ENCODE data around the gene CNNM3. TPM values are rescaled to one million over a fixed set of nuclear protein-coding genes. Genes with fewer than 3 reads are reported as not detected.

CNNM3 gene
- polyA plus RNA-seq, 2 donors, result 3.8 to 3.9 TPM

- H3K4me3 ChIP-seq (ENCODE audit: low read depth in 1 of 2, low read length in 2 of 2), result no peak overlapping the region
- H3K4me1 ChIP-seq (ENCODE audit: control insufficient read depth in 2 of 2, insufficient read depth in 2 of 2, low read length in 1 of 2), result peaks cover 3 to 6% of the 10 kb centered on the region in 2 donors
- no peaks in the 10 kb centered on the region for H3K27me3 ChIP-seq (ENCODE audit: control insufficient read depth in 1 of 2, insufficient read depth in 2 of 2, low read length in 2 of 2)
- 83 to 87% methylated on average over 14 to 17 of the region's 17 CpGs for WGBS, 2 donors
- H3K9me3 ChIP-seq (ENCODE audit: control insufficient read depth in 2 of 2, insufficient read depth in 1 of 2, low read depth in 1 of 2, low read length in 1 of 2), result no peaks in the 10 kb centered on the region
- no peak overlapping the region for H3K27ac ChIP-seq (ENCODE audit: low read depth in 2 of 2, low read length in 1 of 2)
- H3K36me3 ChIP-seq (ENCODE audit: control insufficient read depth in 2 of 2, insufficient read depth in 2 of 2, low read length in 1 of 2), result peaks cover 0 to 9% of the 10 kb centered on the region in 2 donors
Observed at GRCh38 chr2:96844405-96844808, 28.3 kb downstream of the CNNM3 start.

- H3K27me3 ChIP-seq (ENCODE audit: control insufficient read depth in 1 of 2, insufficient read depth in 2 of 2, low read length in 2 of 2), result no peaks in the 10 kb centered on the region
- H3K27ac ChIP-seq (ENCODE audit: low read depth in 2 of 2, low read length in 1 of 2), result no peak overlapping the region
- 91 to 92% methylated on average over 5 of the region's 5 CpGs for WGBS, 2 donors
- no peaks in the 10 kb centered on the region for H3K4me1 ChIP-seq (ENCODE audit: control insufficient read depth in 2 of 2, insufficient read depth in 2 of 2, low read length in 1 of 2)
- no peak overlapping the region for H3K4me3 ChIP-seq (ENCODE audit: low read depth in 1 of 2, low read length in 2 of 2)
- H3K36me3 ChIP-seq (ENCODE audit: control insufficient read depth in 2 of 2, insufficient read depth in 2 of 2, low read length in 1 of 2), result peaks cover 3 to 8% of the 10 kb centered on the region in 2 donors
- H3K9me3 ChIP-seq (ENCODE audit: control insufficient read depth in 2 of 2, insufficient read depth in 1 of 2, low read depth in 1 of 2, low read length in 1 of 2), result no peaks in the 10 kb centered on the region
Observed at GRCh38 chr2:96846825-96847224, 30.8 kb downstream of the CNNM3 start.

- no peak overlapping the region for H3K27ac ChIP-seq (ENCODE audit: low read depth in 2 of 2, low read length in 1 of 2)
- no peaks in the 10 kb centered on the region for H3K4me1 ChIP-seq (ENCODE audit: control insufficient read depth in 2 of 2, insufficient read depth in 2 of 2, low read length in 1 of 2)
- H3K9me3 ChIP-seq (ENCODE audit: control insufficient read depth in 2 of 2, insufficient read depth in 1 of 2, low read depth in 1 of 2, low read length in 1 of 2), result no peaks in the 10 kb centered on the region
- no peaks in the 10 kb centered on the region for H3K27me3 ChIP-seq (ENCODE audit: control insufficient read depth in 1 of 2, insufficient read depth in 2 of 2, low read length in 2 of 2)
- H3K4me3 ChIP-seq (ENCODE audit: low read depth in 1 of 2, low read length in 2 of 2), result no peak overlapping the region
- peaks cover 3 to 8% of the 10 kb centered on the region in 2 donors for H3K36me3 ChIP-seq (ENCODE audit: control insufficient read depth in 2 of 2, insufficient read depth in 2 of 2, low read length in 1 of 2)
- WGBS, 2 donors, result 81 to 83% methylated on average over 10 of the region's 10 CpGs
Observed at GRCh38 chr2:96847586-96847985, 31.5 kb downstream of the CNNM3 start.

- Histone ChIP-seq H3K9me3 (ENCODE audit: control insufficient read depth in 2 of 2, insufficient read depth in 1 of 2, low read depth in 1 of 2, low read length in 1 of 2) (no peaks in the 10 kb centered on the region), H3K36me3 (ENCODE audit: control insufficient read depth in 2 of 2, insufficient read depth in 2 of 2, low read length in 1 of 2) (peaks cover 3 to 9% of the 10 kb centered on the region in 2 donors)
Observed at GRCh38 chr2:96848264-96848663, 32.2 kb downstream of the CNNM3 start.

GRCh38 chr2:96852667-96853066, 36.6 kb downstream of the CNNM3 start:
- WGBS, 2 donors, result 95 to 96% methylated on average over 6 of the region's 6 CpGs
- H3K27ac ChIP-seq (ENCODE audit: low read depth in 2 of 2, low read length in 1 of 2), result no peak overlapping the region
- no peaks in the 10 kb centered on the region for H3K27me3 ChIP-seq (ENCODE audit: control insufficient read depth in 1 of 2, insufficient read depth in 2 of 2, low read length in 2 of 2)
- peaks cover 0 to 4% of the 10 kb centered on the region in 2 donors for H3K4me1 ChIP-seq (ENCODE audit: control insufficient read depth in 2 of 2, insufficient read depth in 2 of 2, low read length in 1 of 2)
- H3K9me3 ChIP-seq (ENCODE audit: control insufficient read depth in 2 of 2, insufficient read depth in 1 of 2, low read depth in 1 of 2, low read length in 1 of 2), result no peaks in the 10 kb centered on the region
- peaks cover 3 to 11% of the 10 kb centered on the region in 2 donors for H3K36me3 ChIP-seq (ENCODE audit: control insufficient read depth in 2 of 2, insufficient read depth in 2 of 2, low read length in 1 of 2)
- no peak overlapping the region for H3K4me3 ChIP-seq (ENCODE audit: low read depth in 1 of 2, low read length in 2 of 2)

More at GRCh38 chr2:96848264-96848663, 32.2 kb downstream of the CNNM3 start:
- no peaks in the 10 kb centered on the region for H3K4me1 ChIP-seq (ENCODE audit: control insufficient read depth in 2 of 2, insufficient read depth in 2 of 2, low read length in 1 of 2)
- 83 to 85% methylated on average over 9 of the region's 9 CpGs for WGBS, 2 donors
- H3K27me3 ChIP-seq (ENCODE audit: control insufficient read depth in 1 of 2, insufficient read depth in 2 of 2, low read length in 2 of 2), result no peaks in the 10 kb centered on the region
- H3K27ac ChIP-seq (ENCODE audit: low read depth in 2 of 2, low read length in 1 of 2), result no peak overlapping the region
- H3K4me3 ChIP-seq (ENCODE audit: low read depth in 1 of 2, low read length in 2 of 2), result no peak overlapping the region

GRCh38 chr2:96853321-96853720, 37.3 kb downstream of the CNNM3 start:
- WGBS, 2 donors, result 95 to 97% methylated on average over 15 of the region's 15 CpGs
- no peaks in the 10 kb centered on the region for H3K27me3 ChIP-seq (ENCODE audit: control insufficient read depth in 1 of 2, insufficient read depth in 2 of 2, low read length in 2 of 2)
- peaks cover 3 to 7% of the 10 kb centered on the region in 2 donors for H3K36me3 ChIP-seq (ENCODE audit: control insufficient read depth in 2 of 2, insufficient read depth in 2 of 2, low read length in 1 of 2)
- no peak overlapping the region for H3K4me3 ChIP-seq (ENCODE audit: low read depth in 1 of 2, low read length in 2 of 2)
- H3K9me3 ChIP-seq (ENCODE audit: control insufficient read depth in 2 of 2, insufficient read depth in 1 of 2, low read depth in 1 of 2, low read length in 1 of 2), result no peaks in the 10 kb centered on the region
- no peak overlapping the region for H3K27ac ChIP-seq (ENCODE audit: low read depth in 2 of 2, low read length in 1 of 2)
- peaks cover 0 to 4% of the 10 kb centered on the region in 2 donors for H3K4me1 ChIP-seq (ENCODE audit: control insufficient read depth in 2 of 2, insufficient read depth in 2 of 2, low read length in 1 of 2)

GRCh38 chr2:96856776-96857666, 41.0 kb downstream of the CNNM3 start:
- H3K27ac ChIP-seq (ENCODE audit: low read depth in 2 of 2, low read length in 1 of 2), result peak overlapping the region; percentile 84 to 87
- 13 to 14% methylated on average over 26 to 27 of the region's 27 CpGs for WGBS, 2 donors
- peak overlapping the region; percentile 65 to 68 for H3K4me3 ChIP-seq (ENCODE audit: low read depth in 1 of 2, low read length in 2 of 2)
- H3K9me3 ChIP-seq (ENCODE audit: control insufficient read depth in 2 of 2, insufficient read depth in 1 of 2, low read depth in 1 of 2, low read length in 1 of 2), result no peaks in the 10 kb centered on the region
- H3K4me1 ChIP-seq (ENCODE audit: control insufficient read depth in 2 of 2, insufficient read depth in 2 of 2, low read length in 1 of 2), result peaks cover 0 to 4% of the 10 kb centered on the region in 2 donors
- H3K27me3 ChIP-seq (ENCODE audit: control insufficient read depth in 1 of 2, insufficient read depth in 2 of 2, low read length in 2 of 2), result no peaks in the 10 kb centered on the region
- H3K36me3 ChIP-seq (ENCODE audit: control insufficient read depth in 2 of 2, insufficient read depth in 2 of 2, low read length in 1 of 2), result peaks cover 7 to 24% of the 10 kb centered on the region in 2 donors

- Histone ChIP-seq H3K36me3 (ENCODE audit: control insufficient read depth in 2 of 2, insufficient read depth in 2 of 2, low read length in 1 of 2) (peaks cover 7 to 24% of the 10 kb centered on the region in 2 donors), H3K4me3 (ENCODE audit: low read depth in 1 of 2, low read length in 2 of 2) (peak within 1 kb of the TSS; percentile 65 to 68), H3K9me3 (ENCODE audit: control insufficient read depth in 2 of 2, insufficient read depth in 1 of 2, low read depth in 1 of 2, low read length in 1 of 2) (no peaks in the 10 kb centered on the region), H3K27ac (ENCODE audit: low read depth in 2 of 2, low read length in 1 of 2) (peak within 1 kb of the TSS; percentile 84 to 87), H3K27me3 (ENCODE audit: control insufficient read depth in 1 of 2, insufficient read depth in 2 of 2, low read length in 2 of 2) (no peaks in the 10 kb centered on the region), H3K4me1 (ENCODE audit: control insufficient read depth in 2 of 2, insufficient read depth in 2 of 2, low read length in 1 of 2) (peaks cover 0 to 4% of the 10 kb centered on the region in 2 donors)
- WGBS, 2 donors, result 0 to 1% methylated on average over 67 to 81 of the region's 81 CpGs
Observed at GRCh38 chr2:96857667-96858372, 41.8 kb downstream of the CNNM3 start, which contains the start of gene ANKRD39. Gene ANKRD39 (minus strand): TSS chr2:96858016. CDS start chr2:96857987, 29 bp downstream.

- Histone ChIP-seq H3K4me1 (ENCODE audit: control insufficient read depth in 2 of 2, insufficient read depth in 2 of 2, low read length in 1 of 2) (peaks cover 0 to 4% of the 10 kb centered on the region in 2 donors), H3K27ac (ENCODE audit: low read depth in 2 of 2, low read length in 1 of 2) (peak overlapping the region; percentile 55 to 82), H3K27me3 (ENCODE audit: control insufficient read depth in 1 of 2, insufficient read depth in 2 of 2, low read length in 2 of 2) (no peaks in the 10 kb centered on the region), H3K9me3 (ENCODE audit: control insufficient read depth in 2 of 2, insufficient read depth in 1 of 2, low read depth in 1 of 2, low read length in 1 of 2) (no peaks in the 10 kb centered on the region), H3K36me3 (ENCODE audit: control insufficient read depth in 2 of 2, insufficient read depth in 2 of 2, low read length in 1 of 2) (peaks cover 7 to 32% of the 10 kb centered on the region in 2 donors), H3K4me3 (ENCODE audit: low read depth in 1 of 2, low read length in 2 of 2) (no peak overlapping the region)
- WGBS, 2 donors, result 49 to 56% methylated on average over 11 of the region's 11 CpGs
Observed at GRCh38 chr2:96859099-96859649, 43.1 kb downstream of the CNNM3 start.

Measured in esophagus (tissue), 2 donors.